ENCODE results near the gene TAF6. TPM values are rescaled to one million over a fixed set of nuclear protein-coding genes. Genes with fewer than 3 reads are reported as not detected.
A peak's percentile ranks its signal among the peaks of the same experiment; 100 is the strongest.

Gene TAF6
- total and polyA plus RNA-seq, 5 donors from 2014 or later: 17.9 to 47.1 (median 23.2) TPM

GRCh38 chr7:100155553-100156317 is 36.6 kb upstream of the TAF6 start:
- ATAC-seq (ENCODE audit: low read depth in 2 of 2) (no peak), DNase-seq (no peak)
- Mint-ChIP-seq H3K9me3 (no peaks in the 10 kb centered on the region), H3K27ac (peak overlapping the region in 2 of 3 donors; percentile 63 to 64), H3K4me3 (peak overlapping the region; percentile 57 to 98 (median 78)), H3K36me3 (peaks cover 15% of the 10 kb centered on the region), H3K4me1 (peaks cover 0 to 84% (median 34%) of the 10 kb centered on the region in 4 donors), H3K27me3 (peaks cover 4% of the 10 kb centered on the region)
- Histone ChIP-seq H3K9me3 (ENCODE audit: control insufficient read depth in 2 of 2, low read length in 2 of 2) (no peaks in the 10 kb centered on the region), H3K27ac (ENCODE audit: insufficient read depth, low read length, poor library complexity, severe bottlenecking) (peak overlapping the region; percentile 85), H3K27me3 (ENCODE audit: control insufficient read depth, insufficient read depth, low read length) (no peaks in the 10 kb centered on the region), H3K36me3 (ENCODE audit: control insufficient read depth, insufficient read depth, low read length) (peaks cover 43% of the 10 kb centered on the region), H3K4me3 (ENCODE audit: low read depth, low read length) (no peak overlapping the region), H3K4me1 (ENCODE audit: control insufficient read depth, insufficient read depth, low read length, poor library complexity, severe bottlenecking) (peaks cover 41% of the 10 kb centered on the region)

- no peak for ATAC-seq (ENCODE audit: low read depth in 2 of 2)
- H3K27ac Mint-ChIP-seq: peak overlapping the region in 1 of 3 donors; percentile 12
- peak overlapping the region in 2 of 4 donors; percentile 24 to 98 for H3K4me3 Mint-ChIP-seq
Observed at GRCh38 chr7:100154651-100155491, 35.7 kb upstream of the TAF6 start.

GRCh38 chr7:100153708-100154535 is 34.8 kb upstream of the TAF6 start:
- peaks cover 7 to 80% (median 38%) of the 10 kb centered on the region in 4 donors for H3K4me1 Mint-ChIP-seq

More at GRCh38 chr7:100154651-100155491, 35.7 kb upstream of the TAF6 start:
- peaks cover 4% of the 10 kb centered on the region for H3K27me3 Mint-ChIP-seq
- no peaks in the 10 kb centered on the region for H3K9me3 Mint-ChIP-seq
- H3K36me3 Mint-ChIP-seq: peaks cover 21% of the 10 kb centered on the region
- Histone ChIP-seq H3K4me1 (ENCODE audit: control insufficient read depth, insufficient read depth, low read length, poor library complexity, severe bottlenecking) (peaks cover 49% of the 10 kb centered on the region), H3K27ac (ENCODE audit: insufficient read depth, low read length, poor library complexity, severe bottlenecking) (no peak overlapping the region), H3K9me3 (ENCODE audit: control insufficient read depth in 2 of 2, low read length in 2 of 2) (no peaks in the 10 kb centered on the region), H3K27me3 (ENCODE audit: control insufficient read depth, insufficient read depth, low read length) (no peaks in the 10 kb centered on the region), H3K4me3 (ENCODE audit: low read depth, low read length) (no peak overlapping the region), H3K36me3 (ENCODE audit: control insufficient read depth, insufficient read depth, low read length) (peaks cover 43% of the 10 kb centered on the region)
- DNase-seq: no peak
- H3K4me1 Mint-ChIP-seq: peaks cover 7 to 84% (median 38%) of the 10 kb centered on the region in 4 donors

GRCh38 chr7:100152937-100153666 is 33.9 kb upstream of the TAF6 start:
- H3K36me3 Mint-ChIP-seq: peaks cover 21% of the 10 kb centered on the region
- H3K4me3 Mint-ChIP-seq: peak overlapping the region in 3 of 4 donors; percentile 4 to 50 (median 36)
- H3K4me1 ChIP-seq (ENCODE audit: control insufficient read depth, insufficient read depth, low read length, poor library complexity, severe bottlenecking): peaks cover 53% of the 10 kb centered on the region

More at GRCh38 chr7:100153708-100154535, 34.8 kb upstream of the TAF6 start:
- H3K36me3 ChIP-seq (ENCODE audit: control insufficient read depth, insufficient read depth, low read length): peaks cover 43% of the 10 kb centered on the region
- ATAC-seq (ENCODE audit: low read depth in 2 of 2) (no peak), DNase-seq (no peak)
- Mint-ChIP-seq H3K27ac (peak overlapping the region in 2 of 3 donors; percentile 12 to 32), H3K4me3 (peak overlapping the region in 2 of 4 donors; percentile 13 to 50), H3K36me3 (peaks cover 21% of the 10 kb centered on the region), H3K27me3 (no peaks in the 10 kb centered on the region), H3K9me3 (no peaks in the 10 kb centered on the region)
- no peaks in the 10 kb centered on the region for H3K27me3 ChIP-seq (ENCODE audit: control insufficient read depth, insufficient read depth, low read length)
- H3K4me3 ChIP-seq (ENCODE audit: low read depth, low read length): no peak overlapping the region
- peak overlapping the region; percentile 41 for H3K27ac ChIP-seq (ENCODE audit: insufficient read depth, low read length, poor library complexity, severe bottlenecking)
- H3K9me3 ChIP-seq (ENCODE audit: control insufficient read depth in 2 of 2, low read length in 2 of 2): no peaks in the 10 kb centered on the region
- H3K4me1 ChIP-seq (ENCODE audit: control insufficient read depth, insufficient read depth, low read length, poor library complexity, severe bottlenecking): peaks cover 53% of the 10 kb centered on the region

GRCh38 chr7:100152404-100152803 is 33.2 kb upstream of the TAF6 start:
- H3K27ac ChIP-seq (ENCODE audit: insufficient read depth, low read length, poor library complexity, severe bottlenecking): peak overlapping the region; percentile 10
- H3K4me1 ChIP-seq (ENCODE audit: control insufficient read depth, insufficient read depth, low read length, poor library complexity, severe bottlenecking): peaks cover 50% of the 10 kb centered on the region

More at GRCh38 chr7:100152937-100153666, 33.9 kb upstream of the TAF6 start:
- Histone ChIP-seq H3K36me3 (ENCODE audit: control insufficient read depth, insufficient read depth, low read length) (peaks cover 43% of the 10 kb centered on the region), H3K27ac (ENCODE audit: insufficient read depth, low read length, poor library complexity, severe bottlenecking) (peak overlapping the region; percentile 41), H3K4me3 (ENCODE audit: low read depth, low read length) (no peak overlapping the region), H3K9me3 (ENCODE audit: control insufficient read depth in 2 of 2, low read length in 2 of 2) (no peaks in the 10 kb centered on the region), H3K27me3 (ENCODE audit: control insufficient read depth, insufficient read depth, low read length) (no peaks in the 10 kb centered on the region)
- ATAC-seq (ENCODE audit: low read depth in 2 of 2): no peak
- Mint-ChIP-seq H3K27me3 (no peaks in the 10 kb centered on the region), H3K9me3 (no peaks in the 10 kb centered on the region), H3K27ac (peak overlapping the region in 2 of 3 donors; percentile 42 to 43), H3K4me1 (peaks cover 7 to 84% (median 44%) of the 10 kb centered on the region in 4 donors)
- DNase-seq: no peak

GRCh38 chr7:100148559-100149328 is 29.6 kb upstream of the TAF6 start, which contains the start of gene LAMTOR4:
Gene LAMTOR4, plus strand, starts transcription at chr7:100148918. Its CDS starts 55 bp downstream, at chr7:100148973.
- ATAC-seq (ENCODE audit: low read depth in 2 of 2): peak; percentile 96 to 98
- peaks cover 15% of the 10 kb centered on the region for H3K36me3 Mint-ChIP-seq
- peak within 1 kb of the TSS; percentile 89 for H3K4me3 ChIP-seq (ENCODE audit: low read depth, low read length)

More at GRCh38 chr7:100152404-100152803, 33.2 kb upstream of the TAF6 start:
- H3K9me3 ChIP-seq (ENCODE audit: control insufficient read depth in 2 of 2, low read length in 2 of 2): no peaks in the 10 kb centered on the region
- peaks cover 43% of the 10 kb centered on the region for H3K36me3 ChIP-seq (ENCODE audit: control insufficient read depth, insufficient read depth, low read length)
- Mint-ChIP-seq H3K36me3 (peaks cover 21% of the 10 kb centered on the region), H3K4me3 (peak overlapping the region in 2 of 4 donors; percentile 4 to 19), H3K27me3 (no peaks in the 10 kb centered on the region), H3K27ac (peak overlapping the region; percentile 42 to 93 (median 43)), H3K4me1 (peaks cover 7 to 81% (median 42%) of the 10 kb centered on the region in 4 donors), H3K9me3 (no peaks in the 10 kb centered on the region)
- H3K27me3 ChIP-seq (ENCODE audit: control insufficient read depth, insufficient read depth, low read length): no peaks in the 10 kb centered on the region
- DNase-seq (no peak), ATAC-seq (ENCODE audit: low read depth in 2 of 2) (no peak)
- no peak overlapping the region for H3K4me3 ChIP-seq (ENCODE audit: low read depth, low read length)

More at GRCh38 chr7:100148559-100149328, 29.6 kb upstream of the TAF6 start, which contains the start of gene LAMTOR4:
- Histone ChIP-seq H3K27ac (ENCODE audit: insufficient read depth, low read length, poor library complexity, severe bottlenecking) (peak within 1 kb of the TSS; percentile 95), H3K36me3 (ENCODE audit: control insufficient read depth, insufficient read depth, low read length) (peaks cover 11% of the 10 kb centered on the region), H3K4me1 (ENCODE audit: control insufficient read depth, insufficient read depth, low read length, poor library complexity, severe bottlenecking) (peaks cover 24% of the 10 kb centered on the region), H3K9me3 (ENCODE audit: control insufficient read depth in 2 of 2, low read length in 2 of 2) (no peaks in the 10 kb centered on the region), H3K27me3 (ENCODE audit: control insufficient read depth, insufficient read depth, low read length) (no peaks in the 10 kb centered on the region)
- Mint-ChIP-seq H3K4me1 (peaks cover 7 to 49% (median 29%) of the 10 kb centered on the region in 4 donors), H3K9me3 (no peaks in the 10 kb centered on the region), H3K27ac (peak within 1 kb of the TSS; percentile 97 to 99 (median 98)), H3K27me3 (no peaks in the 10 kb centered on the region), H3K4me3 (peak within 1 kb of the TSS; percentile 90 to 99 (median 92))
- DNase-seq: peak; percentile 98 to 99 (median 99)

All from CD4-positive, CD25-positive, alpha-beta regulatory T cell (primary cell).